ENCODE measurements around the gene PLK1. TPM values are rescaled to one million over a fixed set of nuclear protein-coding genes. Genes with fewer than 3 reads are reported as not detected.
A peak's percentile ranks its signal among the peaks of the same experiment; 100 is the strongest.

The PLK1 gene
- total RNA-seq, 1 experiment from 2014 or later, result 39.7 TPM

GRCh38 chr16:23670137-23670776 lies 8.4 kb upstream of the PLK1 start:
- no peak overlapping the region for H3K4me3 ChIP-seq
- peaks cover 65% of the 10 kb centered on the region for H3K36me3 ChIP-seq
- no peaks in the 10 kb centered on the region for H3K9me3 ChIP-seq
- no peaks in the 10 kb centered on the region for H3K27me3 ChIP-seq
- DNase-seq, result peak; percentile 51

- no peaks in the 10 kb centered on the region for H3K27me3 ChIP-seq
- peaks cover 35% of the 10 kb centered on the region for H3K36me3 ChIP-seq
- no peak for DNase-seq
- no peaks in the 10 kb centered on the region for H3K9me3 ChIP-seq
- H3K4me3 ChIP-seq, result no peak overlapping the region
Observed at GRCh38 chr16:23673971-23674614, 4.6 kb upstream of the PLK1 start.

- DNase-seq, result peak; percentile 24
- H3K9me3 ChIP-seq, result no peaks in the 10 kb centered on the region
- peaks cover 42% of the 10 kb centered on the region for H3K36me3 ChIP-seq
- H3K4me3 ChIP-seq, result no peak overlapping the region
- H3K27me3 ChIP-seq, result no peaks in the 10 kb centered on the region
Observed at GRCh38 chr16:23676924-23677480, 1.7 kb upstream of the PLK1 start.

GRCh38 chr16:23679274-23679985 lies 741 bp downstream of the PLK1 start:
- H3K9me3 ChIP-seq, result no peaks in the 10 kb centered on the region
- H3K36me3 ChIP-seq, result peaks cover 54% of the 10 kb centered on the region
- DNase-seq, result peak; percentile 79
- no peaks in the 10 kb centered on the region for H3K27me3 ChIP-seq
- H3K4me3 ChIP-seq, result peak overlapping the region; percentile 64

GRCh38 chr16:23679986-23680336 lies 1.3 kb downstream of the PLK1 start:
- H3K27me3 ChIP-seq, result no peaks in the 10 kb centered on the region
- DNase-seq, result no peak
- peak overlapping the region; percentile 64 for H3K4me3 ChIP-seq
- peaks cover 57% of the 10 kb centered on the region for H3K36me3 ChIP-seq
- no peaks in the 10 kb centered on the region for H3K9me3 ChIP-seq

- Histone ChIP-seq H3K36me3 (peaks cover 76% of the 10 kb centered on the region), H3K4me3 (no peak overlapping the region), H3K27me3 (no peaks in the 10 kb centered on the region), H3K9me3 (no peaks in the 10 kb centered on the region)
- DNase-seq, result no peak
Observed at GRCh38 chr16:23682181-23682580, 3.5 kb downstream of the PLK1 start.

- Histone ChIP-seq H3K4me3 (no peak overlapping the region), H3K36me3 (peaks cover 89% of the 10 kb centered on the region), H3K9me3 (no peaks in the 10 kb centered on the region), H3K27me3 (no peaks in the 10 kb centered on the region)
- DNase-seq, result no peak
Observed at GRCh38 chr16:23683487-23683886, 4.8 kb downstream of the PLK1 start.

- Histone ChIP-seq H3K4me3 (no peak overlapping the region), H3K27me3 (no peaks in the 10 kb centered on the region), H3K36me3 (peaks cover 93% of the 10 kb centered on the region), H3K9me3 (no peaks in the 10 kb centered on the region)
- DNase-seq, result no peak
Observed at GRCh38 chr16:23687034-23687808, 8.5 kb downstream of the PLK1 start.

GRCh38 chr16:23689442-23690187 lies 10.9 kb downstream of the PLK1 start:
- Histone ChIP-seq H3K27me3 (no peaks in the 10 kb centered on the region), H3K4me3 (no peak overlapping the region), H3K36me3 (peaks cover 75% of the 10 kb centered on the region), H3K9me3 (no peaks in the 10 kb centered on the region)
- DNase-seq, result no peak

GRCh38 chr16:23690771-23691482 lies 12.2 kb downstream of the PLK1 start:
- no peak overlapping the region for H3K4me3 ChIP-seq
- peaks cover 65% of the 10 kb centered on the region for H3K36me3 ChIP-seq
- H3K9me3 ChIP-seq, result no peaks in the 10 kb centered on the region
- H3K27me3 ChIP-seq, result no peaks in the 10 kb centered on the region
- no peak for DNase-seq

GRCh38 chr16:23691483-23692189 lies 12.9 kb downstream of the PLK1 start:
- Histone ChIP-seq H3K4me3 (no peak overlapping the region), H3K9me3 (no peaks in the 10 kb centered on the region), H3K27me3 (no peaks in the 10 kb centered on the region), H3K36me3 (peaks cover 58% of the 10 kb centered on the region)
- peak; percentile 90 for DNase-seq

- Histone ChIP-seq H3K4me3 (no peak overlapping the region), H3K36me3 (peaks cover 51% of the 10 kb centered on the region), H3K9me3 (no peaks in the 10 kb centered on the region), H3K27me3 (no peaks in the 10 kb centered on the region)
- DNase-seq, result no peak
Observed at GRCh38 chr16:23692190-23692837, 13.6 kb downstream of the PLK1 start.

GRCh38 chr16:23694265-23694643 lies 15.6 kb downstream of the PLK1 start:
- peaks cover 32% of the 10 kb centered on the region for H3K36me3 ChIP-seq
- H3K4me3 ChIP-seq, result no peak overlapping the region
- no peak for DNase-seq
- no peaks in the 10 kb centered on the region for H3K9me3 ChIP-seq
- H3K27me3 ChIP-seq, result no peaks in the 10 kb centered on the region

GRCh38 chr16:23694644-23695373 lies 16.1 kb downstream of the PLK1 start:
- no peaks in the 10 kb centered on the region for H3K27me3 ChIP-seq
- no peak for DNase-seq
- H3K36me3 ChIP-seq, result peaks cover 26% of the 10 kb centered on the region
- no peaks in the 10 kb centered on the region for H3K9me3 ChIP-seq
- H3K4me3 ChIP-seq, result no peak overlapping the region

All from MG63 (cell line).